ENCODE measurements around the gene JAM3. TPM values are rescaled to one million over a fixed set of nuclear protein-coding genes. Genes with fewer than 3 reads are reported as not detected.

JAM3 gene
- polyA plus RNA-seq, 1 donor from 2014 or later: 46.1 TPM

- Histone ChIP-seq H3K36me3 (ENCODE audit: insufficient read depth, low read length) (no peaks in the 10 kb centered on the region), H3K9me2 (ENCODE audit: insufficient read depth, low read length) (no peaks in the 10 kb centered on the region), H3K9ac (ENCODE audit: low read length) (no peak overlapping the region), H4K20me1 (ENCODE audit: insufficient read depth) (no peaks in the 10 kb centered on the region), H2AFZ (ENCODE audit: low read depth, low read length) (no peak overlapping the region), H3K4me3 (ENCODE audit: low read length) (no peak overlapping the region), H3K27ac (ENCODE audit: low read length) (no peak overlapping the region), H3F3A (ENCODE audit: insufficient read depth, low read length, poor library complexity, severe bottlenecking) (no peaks in the 10 kb centered on the region), H3K27me3 (ENCODE audit: insufficient read depth, low read depth, low read length) (no peaks in the 10 kb centered on the region), H3K4me2 (ENCODE audit: low read length) (no peak overlapping the region), H3K79me2 (replicated peaks; ENCODE audit: insufficient read depth, low read length) (no peaks in the 10 kb centered on the region), H3K9me3 (ENCODE audit: low read length) (peaks cover 3% of the 10 kb centered on the region)
- TF ChIP-seq, protein P1, sequence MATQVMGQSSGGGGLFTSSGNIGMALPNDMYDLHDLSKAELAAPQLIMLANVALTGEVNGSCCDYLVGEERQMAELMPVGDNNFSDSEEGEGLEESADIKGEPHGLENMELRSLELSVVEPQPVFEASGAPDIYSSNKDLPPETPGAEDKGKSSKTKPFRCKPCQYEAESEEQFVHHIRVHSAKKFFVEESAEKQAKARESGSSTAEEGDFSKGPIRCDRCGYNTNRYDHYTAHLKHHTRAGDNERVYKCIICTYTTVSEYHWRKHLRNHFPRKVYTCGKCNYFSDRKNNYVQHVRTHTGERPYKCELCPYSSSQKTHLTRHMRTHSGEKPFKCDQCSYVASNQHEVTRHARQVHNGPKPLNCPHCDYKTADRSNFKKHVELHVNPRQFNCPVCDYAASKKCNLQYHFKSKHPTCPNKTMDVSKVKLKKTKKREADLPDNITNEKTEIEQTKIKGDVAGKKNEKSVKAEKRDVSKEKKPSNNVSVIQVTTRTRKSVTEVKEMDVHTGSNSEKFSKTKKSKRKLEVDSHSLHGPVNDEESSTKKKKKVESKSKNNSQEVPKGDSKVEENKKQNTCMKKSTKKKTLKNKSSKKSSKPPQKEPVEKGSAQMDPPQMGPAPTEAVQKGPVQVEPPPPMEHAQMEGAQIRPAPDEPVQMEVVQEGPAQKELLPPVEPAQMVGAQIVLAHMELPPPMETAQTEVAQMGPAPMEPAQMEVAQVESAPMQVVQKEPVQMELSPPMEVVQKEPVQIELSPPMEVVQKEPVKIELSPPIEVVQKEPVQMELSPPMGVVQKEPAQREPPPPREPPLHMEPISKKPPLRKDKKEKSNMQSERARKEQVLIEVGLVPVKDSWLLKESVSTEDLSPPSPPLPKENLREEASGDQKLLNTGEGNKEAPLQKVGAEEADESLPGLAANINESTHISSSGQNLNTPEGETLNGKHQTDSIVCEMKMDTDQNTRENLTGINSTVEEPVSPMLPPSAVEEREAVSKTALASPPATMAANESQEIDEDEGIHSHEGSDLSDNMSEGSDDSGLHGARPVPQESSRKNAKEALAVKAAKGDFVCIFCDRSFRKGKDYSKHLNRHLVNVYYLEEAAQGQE (IDR thresholded peaks at IDR 0.05; ENCODE audit: borderline replicate concordance): no peak
- TF ChIP-seq TAF1 (IDR thresholded peaks at IDR 0.05; ENCODE audit: low read depth): no peak
- no peak for TF ChIP-seq MXI1 (conservative IDR thresholded peaks at IDR 0.05; ENCODE audit: poor library complexity, severe bottlenecking)
- TF ChIP-seq EZH2 (IDR thresholded peaks at IDR 0.05; ENCODE audit: borderline replicate concordance, insufficient read depth, low read length, poor library complexity, severe bottlenecking): no peak
- TF ChIP-seq RAD21 (conservative IDR thresholded peaks at IDR 0.05): no peak
- no peak for TF ChIP-seq CTCF (IDR thresholded peaks at IDR 0.05; ENCODE audit: poor library complexity, severe bottlenecking)
Observed at GRCh38 chr11:134055029-134055428, 13.8 kb upstream of the JAM3 start.

GRCh38 chr11:134060316-134060715 is 8.6 kb upstream of the JAM3 start:
- Histone ChIP-seq H3F3A (ENCODE audit: insufficient read depth, low read length, poor library complexity, severe bottlenecking) (no peaks in the 10 kb centered on the region), H3K27me3 (ENCODE audit: insufficient read depth, low read depth, low read length) (no peaks in the 10 kb centered on the region), H3K79me2 (replicated peaks; ENCODE audit: insufficient read depth, low read length) (no peaks in the 10 kb centered on the region), H3K36me3 (ENCODE audit: insufficient read depth, low read length) (no peaks in the 10 kb centered on the region), H3K9me2 (ENCODE audit: insufficient read depth, low read length) (no peaks in the 10 kb centered on the region), H3K4me2 (ENCODE audit: low read length) (no peak overlapping the region), H3K9ac (ENCODE audit: low read length) (no peak overlapping the region), H3K9me3 (ENCODE audit: low read length) (peaks cover 3% of the 10 kb centered on the region), H3K27ac (ENCODE audit: low read length) (no peak overlapping the region), H2AFZ (ENCODE audit: low read depth, low read length) (no peak overlapping the region), H3K4me3 (ENCODE audit: low read length) (no peak overlapping the region), H4K20me1 (ENCODE audit: insufficient read depth) (no peaks in the 10 kb centered on the region)
- no peak for TF ChIP-seq MXI1 (conservative IDR thresholded peaks at IDR 0.05; ENCODE audit: poor library complexity, severe bottlenecking)
- TF ChIP-seq TAF1 (IDR thresholded peaks at IDR 0.05; ENCODE audit: low read depth): no peak
- TF ChIP-seq SMC3 (conservative IDR thresholded peaks at IDR 0.05; ENCODE audit: poor library complexity): no peak
- TF ChIP-seq EZH2 (IDR thresholded peaks at IDR 0.05; ENCODE audit: borderline replicate concordance, insufficient read depth, low read length, poor library complexity, severe bottlenecking): no peak
- no peak for TF ChIP-seq CTCF (IDR thresholded peaks at IDR 0.05; ENCODE audit: poor library complexity, severe bottlenecking)
- TF ChIP-seq, protein P1 (IDR thresholded peaks at IDR 0.05; ENCODE audit: borderline replicate concordance): no peak
- no peak for TF ChIP-seq EP300 (conservative IDR thresholded peaks at IDR 0.05; ENCODE audit: poor library complexity, severe bottlenecking)
- TF ChIP-seq RAD21 (conservative IDR thresholded peaks at IDR 0.05): no peak
- TF ChIP-seq POLR2AphosphoS5 (IDR thresholded peaks at IDR 0.05): no peak
